ENCODE results near the gene MPND.
"Not testable (repeated sequence)": the region's sequence is repeated elsewhere in the genome, so short reads cannot be mapped to it uniquely, and the experiment has no call there.

MPND gene

GRCh38 chr19:4316956-4317355 is 26.4 kb upstream of the MPND start:
- no peak overlapping the region for H3K4me3 ChIP-seq (ENCODE audit: low read length)
- no peak for DNase-seq (ENCODE audit: low read depth, low spot score)

- DNase-seq (ENCODE audit: low read depth, low spot score): no peak
- no peak overlapping the region for H3K4me3 ChIP-seq (ENCODE audit: low read length)
Measured at GRCh38 chr19:4318460-4318859, 24.9 kb upstream of the MPND start.

- H3K4me3 ChIP-seq (ENCODE audit: low read length): no peak overlapping the region
- no peak for DNase-seq (ENCODE audit: low read depth, low spot score)
Measured at GRCh38 chr19:4319067-4319718, 24.2 kb upstream of the MPND start.

GRCh38 chr19:4320419-4320818 is 22.9 kb upstream of the MPND start:
- no peak for DNase-seq (ENCODE audit: low read depth, low spot score)

GRCh38 chr19:4322942-4323665 is 20.3 kb upstream of the MPND start:
- DNase-seq (ENCODE audit: low read depth, low spot score): no peak
- H3K4me3 ChIP-seq (ENCODE audit: low read length): no peak overlapping the region

More at GRCh38 chr19:4320419-4320818, 22.9 kb upstream of the MPND start:
- H3K4me3 ChIP-seq (ENCODE audit: low read length): no peak overlapping the region

- no peak overlapping the region for H3K4me3 ChIP-seq (ENCODE audit: low read length)
- no peak for DNase-seq (ENCODE audit: low read depth, low spot score)
Measured at GRCh38 chr19:4323692-4324091, 19.7 kb upstream of the MPND start.

GRCh38 chr19:4324228-4324627 is 19.1 kb upstream of the MPND start:
- no peak for DNase-seq (ENCODE audit: low read depth, low spot score)
- no peak overlapping the region for H3K4me3 ChIP-seq (ENCODE audit: low read length)

GRCh38 chr19:4326215-4326836 is 17.0 kb upstream of the MPND start:
- no peak for DNase-seq (ENCODE audit: low read depth, low spot score)
- H3K4me3 ChIP-seq (ENCODE audit: low read length): no peak overlapping the region

- no peak overlapping the region for H3K4me3 ChIP-seq (ENCODE audit: low read length)
- no peak for DNase-seq (ENCODE audit: low read depth, low spot score)
Measured at GRCh38 chr19:4326837-4327251, 16.5 kb upstream of the MPND start.

GRCh38 chr19:4327252-4327876 is 16.0 kb upstream of the MPND start:
- peak overlapping the region; percentile 52; the same call in 1 of the 2 replicates for H3K4me3 ChIP-seq (ENCODE audit: low read length)
- no peak for DNase-seq (ENCODE audit: low read depth, low spot score)

GRCh38 chr19:4327877-4328242 is 15.5 kb upstream of the MPND start:
- peak overlapping the region; percentile 52 for H3K4me3 ChIP-seq (ENCODE audit: low read length)

GRCh38 chr19:4328243-4328990 is 14.9 kb upstream of the MPND start:
- H3K4me3 ChIP-seq (ENCODE audit: low read length): peak overlapping the region; percentile 74
- peak; percentile 91 for DNase-seq (ENCODE audit: low read depth, low spot score)

More at GRCh38 chr19:4327877-4328242, 15.5 kb upstream of the MPND start:
- DNase-seq (ENCODE audit: low read depth, low spot score): no peak

GRCh38 chr19:4328991-4329681 is 14.2 kb upstream of the MPND start:
- not testable (repeated sequence) for DNase-seq (ENCODE audit: low read depth, low spot score)
- peak overlapping the region; percentile 74 for H3K4me3 ChIP-seq (ENCODE audit: low read length)

GRCh38 chr19:4329858-4330257 is 13.5 kb upstream of the MPND start:
- H3K4me3 ChIP-seq (ENCODE audit: low read length): no peak overlapping the region
- DNase-seq (ENCODE audit: low read depth, low spot score): no peak

GRCh38 chr19:4334929-4335570 is 8.3 kb upstream of the MPND start:
- no peak for DNase-seq (ENCODE audit: low read depth, low spot score)
- no peak overlapping the region for H3K4me3 ChIP-seq (ENCODE audit: low read length)

GRCh38 chr19:4337906-4338440 is 5.4 kb upstream of the MPND start:
- DNase-seq (ENCODE audit: low read depth, low spot score): no peak
- H3K4me3 ChIP-seq (ENCODE audit: low read length): no peak overlapping the region

- DNase-seq (ENCODE audit: low read depth, low spot score): no peak
Measured at GRCh38 chr19:4338441-4339355, 4.7 kb upstream of the MPND start, which contains the start of gene STAP2. Gene STAP2 (minus strand): TSS chr19:4338827. CDS start chr19:4338753, 74 bp downstream.

More at GRCh38 chr19:4338441-4339355, 4.7 kb upstream of the MPND start, which contains the start of gene STAP2:
- no peak within 1 kb of the TSS for H3K4me3 ChIP-seq (ENCODE audit: low read length)
